NCI-H69 (cell line): ENCODE measurements around the gene NKD1.

Experiments used
- DNase-seq: peaks from one replicate; lab custom pipeline; 2025; lab: John Stamatoyannopoulos, UW

Gene NKD1

DNA sequence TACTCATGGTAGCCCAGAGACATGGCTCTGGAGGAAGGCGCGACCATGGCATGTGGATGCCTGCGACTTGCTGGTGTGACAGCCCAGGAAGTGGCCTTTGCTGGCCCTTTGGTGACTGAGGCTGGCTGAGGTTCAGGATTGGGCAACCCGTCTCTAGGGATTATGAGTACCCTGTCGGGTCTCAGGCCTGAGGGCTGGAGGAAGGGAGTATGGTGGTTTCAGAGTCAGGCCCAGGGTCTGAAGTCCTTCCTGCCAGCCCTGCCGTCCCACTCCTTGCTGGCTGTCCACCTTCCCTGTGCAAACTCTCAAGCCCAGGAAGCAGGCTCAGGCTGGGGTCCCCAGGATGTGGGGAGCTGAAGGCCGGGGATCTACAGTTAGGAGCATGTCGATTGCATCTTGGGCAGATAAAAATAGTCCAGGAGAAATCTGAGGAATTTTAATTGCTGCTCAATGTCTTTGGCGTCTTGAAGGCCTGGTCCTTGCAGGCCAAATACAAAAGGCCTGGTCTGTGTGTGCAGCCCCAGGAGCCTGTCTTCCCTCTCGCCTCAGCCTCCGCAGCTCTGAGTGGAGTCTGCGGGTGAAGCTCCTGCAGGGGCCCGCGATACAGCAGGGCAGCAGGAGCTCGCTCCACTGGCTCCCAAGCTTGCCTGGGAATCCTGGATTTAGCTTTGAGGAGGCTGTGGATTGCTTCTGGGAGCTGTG lies 52.5 kb downstream of the NKD1 start:
- DNase-seq, result no peak

DNA sequence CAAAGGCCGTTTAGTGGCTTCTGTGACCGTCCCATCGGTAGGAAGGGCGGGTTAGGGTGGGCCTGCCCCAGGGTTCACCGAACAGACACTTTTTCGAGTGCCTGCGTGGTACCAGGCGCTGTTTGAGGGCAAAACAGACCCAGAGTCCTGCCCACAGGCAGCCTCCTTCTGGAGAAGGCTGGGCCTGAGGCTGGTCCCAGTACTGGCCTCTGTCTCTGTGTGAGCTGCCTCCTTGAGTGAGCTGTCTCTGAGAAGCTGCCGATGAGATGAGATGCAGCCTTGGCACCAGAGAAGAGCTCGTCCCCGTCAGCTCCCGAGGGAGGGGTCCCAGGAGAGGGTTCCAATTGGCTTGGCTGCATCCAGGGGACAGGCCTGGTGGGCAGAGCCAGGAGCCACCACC lies 53.1 kb downstream of the NKD1 start:
- no peak for DNase-seq

GRCh38 chr16:50602126-50602525 lies 53.9 kb downstream of the NKD1 start:
- DNase-seq, result no peak

GRCh38 chr16:50602531-50603205 lies 54.5 kb downstream of the NKD1 start:
- DNase-seq, result no peak

GRCh38 chr16:50603206-50604064 lies 55.2 kb downstream of the NKD1 start:
- DNase-seq, result no peak

- no peak for DNase-seq
Observed at GRCh38 chr16:50604065-50604418, 55.8 kb downstream of the NKD1 start.

DNA sequence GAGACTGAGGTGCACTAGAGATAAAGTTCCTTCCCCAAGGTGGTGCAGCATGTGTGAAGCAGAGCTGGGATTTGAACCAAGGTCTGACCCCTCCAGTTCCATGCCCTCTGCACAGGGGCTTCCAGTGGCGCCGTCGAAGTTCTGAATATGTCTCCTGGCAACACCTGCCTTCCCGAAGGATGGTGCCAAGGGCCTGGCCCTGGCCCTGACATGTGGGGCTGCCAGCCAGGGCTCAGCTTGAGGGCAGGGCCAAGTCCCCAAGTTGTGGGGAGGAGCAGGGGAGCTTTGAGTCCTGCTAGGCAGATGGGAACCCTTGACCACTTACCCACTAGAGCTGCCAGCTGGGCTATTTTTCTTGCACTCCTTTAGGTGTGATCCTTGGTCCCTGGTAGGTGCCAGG lies 56.4 kb downstream of the NKD1 start:
- DNase-seq, result no peak

DNA sequence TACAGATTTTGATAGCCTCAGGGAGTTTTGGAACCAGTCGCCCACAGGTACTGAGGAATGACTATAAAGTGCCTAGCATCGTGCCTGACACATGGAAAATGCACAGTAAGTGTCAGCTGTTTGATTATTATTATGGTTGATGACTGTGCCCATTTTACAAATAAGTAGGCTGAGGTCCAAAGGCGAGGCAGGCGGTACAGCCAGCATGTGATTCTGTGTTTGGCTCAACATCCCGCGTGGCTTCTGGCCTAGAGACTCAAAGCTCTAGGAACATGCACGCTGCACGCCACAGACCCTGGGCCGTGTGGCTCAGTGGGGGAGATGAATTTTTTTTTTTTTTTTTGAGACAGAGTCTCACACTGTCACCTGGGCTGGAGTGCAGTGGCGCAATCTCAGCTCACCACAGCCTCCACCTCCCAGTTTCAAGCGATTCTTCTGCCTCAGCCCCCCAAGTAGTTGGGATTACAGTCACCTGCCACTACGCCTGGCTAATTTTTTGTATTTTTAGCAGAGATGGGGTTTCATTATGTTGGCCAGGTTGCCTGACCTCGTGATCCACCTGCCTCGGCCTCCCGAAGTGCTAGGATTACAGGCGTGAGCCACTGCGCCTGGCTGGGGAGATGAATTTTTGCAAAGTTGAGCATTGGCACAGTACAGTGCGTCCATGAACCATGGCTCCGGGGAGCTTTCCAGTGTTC lies 57.7 kb downstream of the NKD1 start:
- no peak for DNase-seq

DNA sequence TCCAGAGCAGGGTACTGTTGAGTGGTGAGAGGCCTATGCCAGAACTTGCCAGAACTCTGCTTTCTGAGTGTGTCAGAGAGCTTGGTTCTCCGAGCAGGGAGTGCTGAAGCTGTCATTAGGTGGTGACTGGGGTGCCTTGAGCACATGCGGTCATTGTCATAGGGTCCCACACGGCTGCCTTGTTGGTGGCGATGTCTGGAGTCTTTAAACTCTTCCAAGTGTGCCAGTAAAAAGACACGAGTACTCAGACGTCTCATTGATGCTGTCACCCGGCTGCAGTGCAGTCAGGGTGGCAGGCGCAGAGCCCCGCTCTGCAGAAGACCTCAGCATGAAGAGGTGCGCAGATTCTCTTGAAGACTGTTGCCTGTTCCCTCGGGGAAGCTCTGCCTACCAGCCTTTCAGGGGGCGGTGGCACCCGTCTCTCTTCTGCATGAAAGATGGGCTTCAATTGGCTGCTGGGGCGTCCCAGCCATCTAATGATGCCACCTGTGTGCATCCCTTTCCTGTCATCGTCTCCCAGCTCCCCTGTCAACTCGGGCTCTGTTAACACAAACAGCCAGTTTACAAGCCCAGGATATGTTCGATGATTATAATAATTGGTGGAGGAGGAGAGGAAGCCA lies 58.3 kb downstream of the NKD1 start:
- DNase-seq, result peak; percentile 30

- no peak for DNase-seq
Observed at GRCh38 chr16:50607051-50607431, 58.8 kb downstream of the NKD1 start.

- DNase-seq, result no peak
Observed at GRCh38 chr16:50607447-50607846, 59.3 kb downstream of the NKD1 start.

DNA sequence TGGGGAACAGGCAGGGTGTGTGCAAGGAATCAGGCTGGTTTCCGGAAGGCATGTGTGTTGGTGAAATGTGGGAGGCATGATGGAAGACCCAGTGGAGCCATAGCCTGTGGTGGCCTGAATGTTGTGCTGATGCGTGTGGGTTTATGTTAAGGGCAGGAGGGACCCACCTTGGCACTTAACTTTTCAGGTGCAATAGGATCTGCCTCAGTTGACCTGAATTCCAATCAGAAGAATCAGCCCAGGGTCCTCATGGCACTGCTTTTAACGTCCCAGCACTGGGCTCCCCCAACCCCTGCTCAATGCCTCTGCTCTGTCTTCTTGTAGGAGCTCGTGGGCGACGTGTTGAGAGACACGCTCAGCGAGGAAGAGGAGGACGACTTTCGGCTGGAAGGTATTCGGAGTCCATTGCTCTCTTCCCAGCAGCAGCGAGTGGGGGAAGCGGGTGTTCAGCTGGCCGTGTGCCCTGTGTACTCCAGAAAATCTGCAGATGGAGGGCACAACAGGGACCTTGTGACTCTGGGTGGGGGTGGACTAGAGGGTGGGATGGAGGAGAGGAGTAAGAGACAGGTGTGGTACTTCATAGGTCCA lies 59.9 kb downstream of the NKD1 start:
- no peak for DNase-seq

GRCh38 chr16:50609049-50609448 lies 60.9 kb downstream of the NKD1 start:
- no peak for DNase-seq

DNA sequence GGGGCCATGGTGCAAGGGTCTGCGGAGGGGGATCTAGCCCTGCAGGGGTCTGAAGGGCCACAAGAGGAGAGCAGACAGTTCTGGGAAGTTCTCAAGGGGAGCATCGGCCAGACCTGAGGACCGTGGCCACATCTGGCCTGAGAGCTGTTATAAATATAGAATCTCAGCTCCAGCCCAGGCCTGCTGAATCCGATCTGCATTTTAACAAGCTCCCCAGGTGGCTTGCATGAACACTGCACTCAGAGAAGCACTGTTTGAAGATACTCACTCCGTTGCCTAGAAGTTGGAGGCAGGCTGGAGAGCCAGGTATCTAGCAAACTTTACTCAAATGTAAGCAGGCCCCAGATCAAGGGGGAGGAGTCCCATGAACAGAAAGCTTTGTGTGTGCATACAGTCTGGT lies 61.3 kb downstream of the NKD1 start:
- DNase-seq, result no peak

- DNase-seq, result no peak
Observed at GRCh38 chr16:50610331-50611262, 62.4 kb downstream of the NKD1 start.

- DNase-seq, result no peak
Observed at GRCh38 chr16:50611332-50611934, 63.2 kb downstream of the NKD1 start.

DNA sequence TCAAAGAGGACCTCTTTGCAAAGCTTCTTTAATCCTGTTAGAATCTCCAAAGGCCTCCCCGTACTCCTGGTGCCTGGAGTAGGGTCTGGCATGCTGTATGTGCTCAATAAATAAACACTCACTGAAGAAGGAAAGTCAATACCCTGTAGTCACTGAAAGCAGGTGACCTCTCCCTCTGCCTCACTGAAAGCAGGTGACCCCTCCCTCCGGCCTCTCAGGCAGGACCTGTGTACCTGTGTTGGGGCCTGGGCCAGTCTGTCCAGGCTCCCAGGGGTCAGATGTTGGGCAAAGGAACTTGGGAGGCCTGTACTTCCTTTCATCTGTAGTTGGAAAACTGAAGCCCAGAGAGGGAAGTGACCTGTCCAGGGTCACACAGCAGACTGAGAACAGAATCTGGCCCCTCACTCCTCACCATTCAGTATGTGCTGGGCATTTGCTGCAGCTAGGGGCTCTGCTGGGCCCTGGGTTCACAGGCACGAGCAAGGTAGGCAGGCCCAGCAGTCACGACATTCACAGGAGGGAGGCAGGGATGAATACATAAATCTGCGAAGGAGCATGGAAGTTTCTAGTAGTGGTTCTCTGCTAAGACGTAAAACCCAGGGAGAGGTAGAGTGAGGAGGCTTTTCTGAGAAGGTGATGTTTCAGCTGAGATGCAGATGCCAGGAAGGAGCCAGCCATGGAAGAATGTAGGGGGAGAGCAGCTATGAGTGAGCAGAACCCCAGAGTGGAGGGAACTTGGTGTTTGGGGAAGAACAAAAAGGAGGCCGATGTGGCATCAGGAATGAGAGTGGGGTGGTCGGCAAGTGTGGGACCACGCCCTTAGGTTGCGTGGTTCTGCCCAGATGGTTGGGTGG lies 64.0 kb downstream of the NKD1 start:
- no peak for DNase-seq

- no peak for DNase-seq
Observed at GRCh38 chr16:50612849-50613198, 64.6 kb downstream of the NKD1 start.

DNA sequence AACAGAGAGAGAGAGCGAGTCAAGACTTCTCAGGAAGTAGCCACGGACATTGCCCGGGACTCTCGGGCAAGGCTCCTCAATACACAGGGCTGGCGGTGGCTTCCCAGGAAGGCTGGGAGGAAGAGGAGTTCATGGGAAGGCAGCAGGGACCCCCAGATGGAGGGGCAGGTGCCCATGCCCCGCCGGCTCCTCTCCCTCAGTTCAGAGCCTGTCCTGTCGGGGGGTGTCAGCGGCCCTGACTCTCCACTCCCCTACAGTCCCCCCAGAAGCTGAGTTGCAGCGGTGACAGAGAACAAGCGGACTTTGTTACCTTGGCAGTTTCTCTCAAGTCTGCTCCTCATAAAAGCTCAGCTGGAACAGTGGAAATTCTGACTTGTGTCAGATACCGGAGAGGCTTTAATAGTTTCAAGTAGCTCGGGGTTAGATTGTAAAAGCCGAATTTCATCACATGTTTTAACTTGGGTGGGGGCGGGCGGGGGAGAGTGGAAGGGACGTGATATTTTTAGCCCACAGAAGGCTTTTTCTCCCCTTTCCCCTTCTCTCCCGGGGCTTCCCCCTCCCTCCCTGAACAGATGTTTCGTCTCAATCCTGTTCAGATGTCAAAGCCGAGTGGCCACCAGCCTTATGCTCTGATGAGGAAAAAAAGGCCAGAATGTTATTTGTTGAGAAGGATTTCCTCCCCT lies 65.2 kb downstream of the NKD1 start:
- no peak for DNase-seq
